Transverse colon (tissue), 3 donors: Measurements from ENCODE around the gene TLX2.

ENCODE experiments used
- POLR2A ChIP-seq: fragments of 450-650 bp; IDR thresholded peaks from one replicate; pipeline ENCODE4 v1.6.1; 2016; ENCODE audit warnings: antibody characterized with exemption, mild to moderate bottlenecking, moderate library complexity
- POLR2AphosphoS5 ChIP-seq, 3 donors: sonication (generic); formaldehyde crosslinking; IDR thresholded peaks; one replicate each; pipeline ENCODE4 v1.6.1; 2016; ENCODE audit warnings: antibody characterized with exemption in 3 of 3

DNA sequence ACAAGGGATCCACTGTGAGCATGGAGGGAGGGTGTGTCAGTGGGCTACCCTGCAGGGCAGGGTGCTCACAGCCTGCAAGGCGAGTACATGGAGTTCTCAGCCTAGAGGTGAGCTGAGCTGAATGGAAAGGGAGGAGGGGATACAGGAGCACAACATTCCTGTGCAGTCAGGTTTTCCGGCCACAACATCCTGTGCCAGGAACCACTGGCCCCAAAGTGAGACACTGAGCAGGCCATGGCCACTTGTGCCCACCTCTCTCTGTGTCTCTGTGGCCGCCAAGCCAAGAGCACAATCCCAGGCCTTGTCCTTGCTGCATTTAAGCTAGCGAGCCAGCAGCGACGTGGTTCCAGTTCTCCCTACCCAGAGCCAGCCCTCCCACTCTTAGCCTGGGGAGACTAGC, 46.3 kb downstream of the TLX2 start:
- TF ChIP-seq POLR2AphosphoS5 (IDR thresholded peaks at IDR 0.05) (no peak), POLR2A (no peak)
